PFSK-1 (cell line): ENCODE measurements around the gene KIF20A.

Source experiments
- FOXP2 ChIP-seq: optimal IDR thresholded peaks from 2 replicates; pipeline ENCODE3; 2011; ENCODE audit warnings: borderline replicate concordance, control low read depth, inconsistent platforms; ENCODE audit not compliant: insufficient read depth; ENCODE audit errors: extremely low read length, extremely low read depth
- POLR2AphosphoS5 ChIP-seq: IDR thresholded peaks from 2 replicates; pipeline ENCODE4 v1.6.1; 2012; ENCODE audit warnings: low read depth, mild to moderate bottlenecking, control low read depth, low read length, moderate library complexity
- SIN3A ChIP-seq: IDR thresholded peaks from 2 replicates; pipeline ENCODE4 v1.6.1; 2012; ENCODE audit warnings: mild to moderate bottlenecking, low read length, moderate library complexity, borderline replicate concordance; ENCODE audit not compliant: insufficient read depth
- TAF1 ChIP-seq: IDR thresholded peaks from 2 replicates; pipeline ENCODE4 v1.6.1; 2012; ENCODE audit warnings: low read length, control low read depth, borderline replicate concordance; ENCODE audit not compliant: insufficient read depth
- TF ChIP-seq, protein P1 (sequence below), 2 experiments: IDR thresholded peaks; 2 replicates each; pipeline versions ENCODE4 v1.6.1 to v1.8.0; 2011 to 2012; ENCODE audit warnings: low read depth in 2 of 2, low read length in 2 of 2, control low read depth in 1 of 2, inconsistent platforms in 1 of 2, mild to moderate bottlenecking in 1 of 2, moderate library complexity in 1 of 2; ENCODE audit not compliant: insufficient read depth in 1 of 2

DNA sequence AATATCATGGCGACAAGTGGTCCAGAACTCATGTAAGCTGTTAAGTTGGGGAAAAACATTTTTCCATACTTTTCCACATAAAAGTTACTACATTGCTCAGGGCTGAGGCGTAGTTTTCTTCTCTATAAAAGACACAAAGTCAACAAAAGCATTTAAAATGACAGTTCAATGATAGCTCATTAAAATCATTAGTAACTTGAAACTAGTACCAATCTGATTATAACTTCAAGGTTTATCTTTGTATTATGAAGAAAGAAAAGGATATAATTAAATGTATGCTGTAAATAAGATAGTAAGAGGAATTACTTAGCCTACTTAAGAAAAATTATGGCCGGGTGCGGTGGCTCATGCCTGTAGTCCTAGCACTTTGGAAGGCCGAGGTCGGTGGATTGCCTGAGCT, 49.6 kb upstream of the KIF20A start:
- TF ChIP-seq SIN3A (no peak), TAF1 (no peak), POLR2AphosphoS5 (no peak), FOXP2 (no peak)
- TF ChIP-seq, protein P1, sequence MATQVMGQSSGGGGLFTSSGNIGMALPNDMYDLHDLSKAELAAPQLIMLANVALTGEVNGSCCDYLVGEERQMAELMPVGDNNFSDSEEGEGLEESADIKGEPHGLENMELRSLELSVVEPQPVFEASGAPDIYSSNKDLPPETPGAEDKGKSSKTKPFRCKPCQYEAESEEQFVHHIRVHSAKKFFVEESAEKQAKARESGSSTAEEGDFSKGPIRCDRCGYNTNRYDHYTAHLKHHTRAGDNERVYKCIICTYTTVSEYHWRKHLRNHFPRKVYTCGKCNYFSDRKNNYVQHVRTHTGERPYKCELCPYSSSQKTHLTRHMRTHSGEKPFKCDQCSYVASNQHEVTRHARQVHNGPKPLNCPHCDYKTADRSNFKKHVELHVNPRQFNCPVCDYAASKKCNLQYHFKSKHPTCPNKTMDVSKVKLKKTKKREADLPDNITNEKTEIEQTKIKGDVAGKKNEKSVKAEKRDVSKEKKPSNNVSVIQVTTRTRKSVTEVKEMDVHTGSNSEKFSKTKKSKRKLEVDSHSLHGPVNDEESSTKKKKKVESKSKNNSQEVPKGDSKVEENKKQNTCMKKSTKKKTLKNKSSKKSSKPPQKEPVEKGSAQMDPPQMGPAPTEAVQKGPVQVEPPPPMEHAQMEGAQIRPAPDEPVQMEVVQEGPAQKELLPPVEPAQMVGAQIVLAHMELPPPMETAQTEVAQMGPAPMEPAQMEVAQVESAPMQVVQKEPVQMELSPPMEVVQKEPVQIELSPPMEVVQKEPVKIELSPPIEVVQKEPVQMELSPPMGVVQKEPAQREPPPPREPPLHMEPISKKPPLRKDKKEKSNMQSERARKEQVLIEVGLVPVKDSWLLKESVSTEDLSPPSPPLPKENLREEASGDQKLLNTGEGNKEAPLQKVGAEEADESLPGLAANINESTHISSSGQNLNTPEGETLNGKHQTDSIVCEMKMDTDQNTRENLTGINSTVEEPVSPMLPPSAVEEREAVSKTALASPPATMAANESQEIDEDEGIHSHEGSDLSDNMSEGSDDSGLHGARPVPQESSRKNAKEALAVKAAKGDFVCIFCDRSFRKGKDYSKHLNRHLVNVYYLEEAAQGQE (IDR thresholded peaks at IDR 0.05; ENCODE audit: insufficient read depth in 1 of 2, low read depth in 2 of 2, low read length in 2 of 2), result no peak
